Measurements from ENCODE around the gene POLN. TPM values are rescaled to one million over a fixed set of nuclear protein-coding genes. Genes with fewer than 3 reads are reported as not detected.

Gene POLN
- total and polyA plus RNA-seq, 2 experiments from 2014 or later, result 1.8 to 4.0 TPM

DNA sequence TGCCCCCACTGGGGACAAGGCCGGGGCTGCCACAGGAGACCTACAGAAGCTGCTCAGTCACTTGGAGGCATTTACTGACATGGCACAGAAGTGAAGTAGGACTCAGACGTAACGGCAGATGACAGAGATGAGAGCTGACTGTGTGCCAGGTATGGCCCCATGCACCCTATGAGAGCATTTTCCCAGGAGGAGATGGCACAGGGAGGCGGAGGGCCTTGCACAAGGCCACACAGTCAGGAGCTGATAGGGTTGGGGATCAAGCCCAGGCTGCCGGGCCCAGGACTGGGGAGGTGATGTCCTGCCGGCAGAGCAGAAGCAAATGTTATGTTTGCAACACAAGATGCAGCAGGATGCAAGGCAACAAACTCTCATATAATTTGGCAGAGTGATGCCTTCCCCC, 148.7 kb downstream of the POLN start (continued):
- TF ChIP-seq ZNF462 (CRISPR knock-in tag; IDR thresholded peaks at IDR 0.05) (no peak), ZNF114 (CRISPR knock-in tag; IDR thresholded peaks at IDR 0.05) (no peak), POLR2AphosphoS5 (IDR thresholded peaks at IDR 0.05; ENCODE audit: low read depth) (no peak)
- TF ChIP-seq, protein P1, sequence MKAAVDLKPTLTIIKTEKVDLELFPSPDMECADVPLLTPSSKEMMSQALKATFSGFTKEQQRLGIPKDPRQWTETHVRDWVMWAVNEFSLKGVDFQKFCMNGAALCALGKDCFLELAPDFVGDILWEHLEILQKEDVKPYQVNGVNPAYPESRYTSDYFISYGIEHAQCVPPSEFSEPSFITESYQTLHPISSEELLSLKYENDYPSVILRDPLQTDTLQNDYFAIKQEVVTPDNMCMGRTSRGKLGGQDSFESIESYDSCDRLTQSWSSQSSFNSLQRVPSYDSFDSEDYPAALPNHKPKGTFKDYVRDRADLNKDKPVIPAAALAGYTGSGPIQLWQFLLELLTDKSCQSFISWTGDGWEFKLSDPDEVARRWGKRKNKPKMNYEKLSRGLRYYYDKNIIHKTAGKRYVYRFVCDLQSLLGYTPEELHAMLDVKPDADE (IDR thresholded peaks at IDR 0.05), result no peak

GRCh38 chr4:2092669-2093053, 149.3 kb downstream of the POLN start:
- no peak overlapping the region for H3K27ac ChIP-seq (ENCODE audit: low read depth)
- no peak overlapping the region for H2AFZ ChIP-seq
- no peaks in the 10 kb centered on the region; the same call in 1 of the 2 replicates for H4K20me1 ChIP-seq (replicated peaks; ENCODE audit: insufficient read depth)
- TF ChIP-seq, protein P1 (IDR thresholded peaks at IDR 0.05), result no peak
- TF ChIP-seq EZH2phosphoT487 (IDR thresholded peaks at IDR 0.05; ENCODE audit: unreplicated experiment) (no peak), REST (IDR thresholded peaks at IDR 0.05; ENCODE audit: unreplicated experiment) (no peak), ZNF114 (CRISPR knock-in tag; IDR thresholded peaks at IDR 0.05) (no peak), NANOG (IDR thresholded peaks at IDR 0.05; ENCODE audit: borderline replicate concordance) (no peak), EZH2 (IDR thresholded peaks at IDR 0.05; ENCODE audit: low read depth, unreplicated experiment) (no peak), CREB1 (CRISPR knock-in tag; IDR thresholded peaks at IDR 0.05; ENCODE audit: low read depth) (no peak), POLR2AphosphoS5 (IDR thresholded peaks at IDR 0.05; ENCODE audit: low read depth) (no peak), JUNB (IDR thresholded peaks at IDR 0.05; ENCODE audit: unreplicated experiment) (no peak), ZNF331 (CRISPR knock-in tag; IDR thresholded peaks at IDR 0.05; ENCODE audit: low read depth) (no peak)

More at GRCh38 chr4:2092669-2093053, 149.3 kb downstream of the POLN start:
- H3K4me1 ChIP-seq (ENCODE audit: insufficient read depth), result no peaks in the 10 kb centered on the region
- ATAC-seq (no peak), DNase-seq (ENCODE audit: low spot score) (no peak)
- H3K9me2 ChIP-seq (ENCODE audit: insufficient read depth), result no peaks in the 10 kb centered on the region
- Mint-ChIP-seq H3K27ac (no peak overlapping the region), H3K4me3 (no peak overlapping the region), H3K4me1 (no peaks in the 10 kb centered on the region), H3K9me3 (peaks cover 11% of the 10 kb centered on the region; the same call in 2 of the 3 replicates), H3K36me3 (ENCODE audit: low read depth) (no peaks in the 10 kb centered on the region; the same call in 2 of the 3 replicates), H3K27me3 (ENCODE audit: insufficient read depth, low read depth, poor library complexity) (peaks cover 8% of the 10 kb centered on the region)
- no peaks in the 10 kb centered on the region for H3K27me3 ChIP-seq (ENCODE audit: insufficient read depth)
- no peaks in the 10 kb centered on the region for H3F3A ChIP-seq (replicated peaks; ENCODE audit: low read depth)
- no peaks in the 10 kb centered on the region for H3K79me2 ChIP-seq (replicated peaks; ENCODE audit: insufficient read depth)
- no peak overlapping the region for H3K4me3 ChIP-seq
- no peaks in the 10 kb centered on the region for H3K36me3 ChIP-seq (ENCODE audit: insufficient read depth)
- H3K4me2 ChIP-seq, result no peak overlapping the region
